ENCODE data around the gene WDR46. TPM values are rescaled to one million over a fixed set of nuclear protein-coding genes. Genes with fewer than 3 reads are reported as not detected.

Gene WDR46
- total RNA-seq, 1 donor from 2014 or later: 54.5 TPM

GRCh38 chr6:33319939-33320314 lies 30.9 kb upstream of the WDR46 start:
- Mint-ChIP-seq H3K27me3 (ENCODE audit: low read depth) (peaks cover 4% of the 10 kb centered on the region), H3K9me3 (no peaks in the 10 kb centered on the region), H3K27ac (ENCODE audit: unreplicated experiment) (no peak overlapping the region), H3K4me3 (peak overlapping the region; percentile 98), H3K36me3 (ENCODE audit: low read depth) (peaks cover 24% of the 10 kb centered on the region), H3K4me1 (peaks cover 74% of the 10 kb centered on the region)
- no peak for TF ChIP-seq CTCF (conservative IDR thresholded peaks at IDR 0.05)
- DNase-seq (ENCODE audit: low read depth, low spot score): no peak

- Mint-ChIP-seq H3K4me1 (peaks cover 79% of the 10 kb centered on the region), H3K36me3 (ENCODE audit: low read depth) (peaks cover 24% of the 10 kb centered on the region), H3K4me3 (peak overlapping the region; percentile 98), H3K27me3 (ENCODE audit: low read depth) (peaks cover 9% of the 10 kb centered on the region), H3K27ac (ENCODE audit: unreplicated experiment) (peak overlapping the region; percentile 98), H3K9me3 (no peaks in the 10 kb centered on the region)
- no peak for TF ChIP-seq CTCF (conservative IDR thresholded peaks at IDR 0.05)
- no peak for DNase-seq (ENCODE audit: low read depth, low spot score)
These were observed 29.5 kb upstream of the WDR46 start for GRCh38 chr6:33318426-33319073.

- peak; percentile 97 for DNase-seq (ENCODE audit: low read depth, low spot score)
- Mint-ChIP-seq H3K4me1 (peaks cover 79% of the 10 kb centered on the region), H3K9me3 (no peaks in the 10 kb centered on the region), H3K4me3 (peak within 1 kb of the TSS; percentile 98), H3K27ac (ENCODE audit: unreplicated experiment) (peak within 1 kb of the TSS; percentile 98), H3K36me3 (ENCODE audit: low read depth) (peaks cover 24% of the 10 kb centered on the region), H3K27me3 (ENCODE audit: low read depth) (peaks cover 16% of the 10 kb centered on the region)
- TF ChIP-seq CTCF (conservative IDR thresholded peaks at IDR 0.05): no peak
These were observed 28.8 kb upstream of the WDR46 start, which contains the start of gene ZBTB22 for GRCh38 chr6:33317669-33318425. ZBTB22 (minus strand) TSS chr6:33317744; CDS start chr6:33316916, 828 bp downstream.

- H3K36me3 Mint-ChIP-seq (ENCODE audit: low read depth): peaks cover 24% of the 10 kb centered on the region
- DNase-seq (ENCODE audit: low read depth, low spot score): no peak
- H3K4me3 Mint-ChIP-seq: peak overlapping the region; percentile 87
- H3K9me3 Mint-ChIP-seq: no peaks in the 10 kb centered on the region
- H3K27me3 Mint-ChIP-seq (ENCODE audit: low read depth): peaks cover 21% of the 10 kb centered on the region
- H3K27ac Mint-ChIP-seq (ENCODE audit: unreplicated experiment): no peak overlapping the region
- peaks cover 80% of the 10 kb centered on the region for H3K4me1 Mint-ChIP-seq
- no peak for TF ChIP-seq CTCF (conservative IDR thresholded peaks at IDR 0.05)
These were observed 28.3 kb upstream of the WDR46 start for GRCh38 chr6:33317419-33317668.

- TF ChIP-seq CTCF (conservative IDR thresholded peaks at IDR 0.05): no peak
- peaks cover 79% of the 10 kb centered on the region for H3K4me1 Mint-ChIP-seq
- no peak overlapping the region for H3K27ac Mint-ChIP-seq (ENCODE audit: unreplicated experiment)
- H3K4me3 Mint-ChIP-seq: peak overlapping the region; percentile 87
- H3K9me3 Mint-ChIP-seq: no peaks in the 10 kb centered on the region
- no peak for DNase-seq (ENCODE audit: low read depth, low spot score)
- H3K36me3 Mint-ChIP-seq (ENCODE audit: low read depth): peaks cover 24% of the 10 kb centered on the region
- peaks cover 26% of the 10 kb centered on the region for H3K27me3 Mint-ChIP-seq (ENCODE audit: low read depth)
These were observed 27.8 kb upstream of the WDR46 start for GRCh38 chr6:33316603-33317418.
